Astrocyte of the cerebellum (primary cell): ENCODE data around the gene ARHGEF11.

Experiments used
- DNase-seq: peaks from one replicate; pipeline ENCODE4 v3.0.0-alpha.2; 2011; ENCODE audit warnings: low read depth
- H3K4me3 ChIP-seq: 2 replicates; pipeline ENCODE4 v1.5.1; 2011; ENCODE audit warnings: mild to moderate bottlenecking, low read depth, low read length, moderate library complexity
- CTCF ChIP-seq: IDR thresholded peaks from 2 replicates; pipeline ENCODE4 v1.5.1; 2012; ENCODE audit warnings: low read length, low read depth, moderate library complexity, mild to moderate bottlenecking; ENCODE audit errors: missing control alignments
- in situ Hi-C: cut with HindIII; loops from 2 replicates; pipeline ENCODE4 v1.10.0; 2017; ENCODE audit warnings: low sequenced_read_pairs

ARHGEF11 gene

GRCh38 chr1:157040802-157041201 lies 4.7 kb downstream of the ARHGEF11 start:
- peak; percentile 59 for DNase-seq
- H3K4me3 ChIP-seq, result no peak overlapping the region
- in situ Hi-C loops, result no loop called here
- no peak for TF ChIP-seq CTCF

DNA sequence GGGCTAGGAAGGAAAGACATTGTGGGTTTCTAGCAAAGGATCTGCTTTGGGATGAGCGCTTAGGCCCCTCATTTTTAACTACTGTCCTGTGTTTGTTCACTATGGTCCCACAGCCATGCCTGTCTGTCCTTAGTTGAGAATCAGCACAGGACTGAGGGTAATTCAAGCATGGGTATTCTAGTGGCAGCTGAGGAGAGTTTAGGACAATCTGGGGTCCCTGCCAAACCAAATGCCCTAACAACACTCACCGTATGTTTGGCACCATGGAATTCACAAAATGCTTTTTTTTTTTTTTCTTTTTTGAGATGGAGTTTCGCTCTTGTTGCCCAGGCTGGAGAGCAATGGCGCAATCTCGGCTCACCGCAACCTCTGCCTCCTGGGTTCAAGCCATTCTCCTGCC lies 10.4 kb downstream of the ARHGEF11 start:
- in situ Hi-C loops, result no loop called here
- H3K4me3 ChIP-seq, result no peak overlapping the region
- no peak for DNase-seq
- TF ChIP-seq CTCF, result no peak

GRCh38 chr1:157034137-157034800 lies 11.3 kb downstream of the ARHGEF11 start:
- DNase-seq, result no peak
- in situ Hi-C loops, result loop anchor here (5.0 kb wide), 3 partner anchors 42 to 82 kb away; no protein-coding TSS in a partner anchor
- H3K4me3 ChIP-seq, result no peak overlapping the region
- no peak for TF ChIP-seq CTCF

DNA sequence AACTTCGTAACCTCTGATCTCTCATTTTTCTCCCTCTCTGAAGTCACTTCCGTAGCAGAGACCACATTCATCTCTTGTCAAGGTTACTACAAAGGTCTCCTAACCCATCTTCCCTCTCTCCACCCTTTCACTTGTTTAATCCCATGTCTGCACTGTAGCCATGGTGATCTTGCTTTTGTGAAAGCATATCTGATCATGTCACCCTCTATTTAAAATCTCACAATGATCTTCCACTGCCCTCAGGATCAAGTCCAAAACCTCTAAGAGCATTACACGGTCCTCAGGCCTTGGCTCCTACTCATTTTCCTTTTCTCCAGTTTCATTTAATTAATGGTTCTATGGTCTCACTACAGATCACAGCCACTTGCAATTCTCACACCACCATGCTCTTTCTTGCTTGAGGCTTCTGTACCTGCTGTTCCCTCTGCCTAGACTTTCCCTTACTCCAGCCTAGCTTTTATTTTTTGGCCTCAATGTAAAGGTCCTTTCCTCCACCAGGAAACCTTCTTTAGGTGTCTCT lies 12.1 kb downstream of the ARHGEF11 start:
- in situ Hi-C loops, result loop anchor here (5.0 kb wide), 3 partner anchors 41 to 81 kb away; no protein-coding TSS in a partner anchor

DNA sequence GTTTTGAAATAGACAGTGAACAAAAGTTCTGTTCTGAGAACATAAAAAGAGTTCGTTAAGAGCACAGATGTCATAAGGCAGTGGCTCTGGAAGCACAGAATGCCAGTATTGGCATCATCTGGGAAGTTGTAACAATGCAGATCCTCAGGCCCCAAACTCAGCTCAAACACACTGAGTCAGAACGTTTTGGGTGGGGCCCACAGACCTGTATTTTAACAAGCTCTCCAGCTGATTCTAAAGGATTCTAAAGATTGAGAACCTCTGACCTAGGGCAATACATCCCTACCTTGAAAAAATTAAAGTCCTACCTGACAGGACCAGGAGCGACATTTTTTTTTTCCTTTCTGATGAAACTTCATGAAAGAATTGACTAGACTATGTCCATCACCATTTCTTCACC lies 13.2 kb downstream of the ARHGEF11 start:
- in situ Hi-C loops, result loop anchor here (5.0 kb wide), 3 partner anchors 40 to 80 kb away; no protein-coding TSS in a partner anchor
- no peak for TF ChIP-seq CTCF
- no peak for DNase-seq
- H3K4me3 ChIP-seq, result no peak overlapping the region

More for the DNA sequence above, 12.1 kb downstream of the ARHGEF11 start:
- TF ChIP-seq CTCF, result no peak
- no peak for DNase-seq
- no peak overlapping the region for H3K4me3 ChIP-seq

GRCh38 chr1:157030728-157031127 lies 14.8 kb downstream of the ARHGEF11 start:
- in situ Hi-C loops, result loop anchor here (5.0 kb wide), 3 partner anchors 38 to 78 kb away; no protein-coding TSS in a partner anchor
- H3K4me3 ChIP-seq, result no peak overlapping the region
- no peak for DNase-seq
- TF ChIP-seq CTCF, result no peak
